GM12892 (cell line): ENCODE measurements around the gene LRRC3.

ENCODE experiments used
- POLR2AphosphoS5 ChIP-seq: IDR thresholded peaks from 2 replicates; pipeline ENCODE4 v1.6.1; 2011; ENCODE audit warnings: low read depth, low read length, control low read depth
- TAF1 ChIP-seq: IDR thresholded peaks from 2 replicates; pipeline ENCODE4 v1.6.1; 2011; ENCODE audit warnings: low read depth, mild to moderate bottlenecking, control low read depth, low read length, borderline replicate concordance

DNA sequence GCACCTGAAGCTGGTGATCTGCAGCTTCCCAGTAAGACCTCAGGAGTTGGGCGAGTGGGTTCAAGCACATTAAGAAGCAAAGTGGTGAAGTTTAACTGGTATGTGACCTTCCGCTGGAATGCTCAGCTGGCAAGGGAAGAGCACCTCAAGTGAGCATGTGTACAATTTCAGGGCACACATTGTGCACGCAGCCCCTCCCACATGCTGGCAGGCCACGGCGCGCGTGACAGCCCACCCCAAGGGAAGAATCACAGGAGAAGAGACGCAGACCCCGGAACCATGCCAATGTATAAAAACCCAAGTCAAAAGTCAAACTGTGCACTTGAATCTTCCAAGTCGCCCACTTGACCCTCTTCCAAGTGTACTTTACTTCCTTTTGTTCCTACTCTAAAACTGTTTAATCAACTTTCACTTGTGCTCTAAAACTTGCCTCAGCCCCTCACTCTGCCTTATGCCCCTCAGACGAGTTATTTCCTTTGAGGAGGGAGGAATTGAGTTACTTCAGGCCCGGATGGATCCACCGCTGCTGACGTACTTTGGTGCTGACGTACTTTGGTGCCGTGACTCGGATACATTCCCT, 20.0 kb downstream of the LRRC3 start:
- TF ChIP-seq POLR2AphosphoS5, result no peak
- no peak for TF ChIP-seq TAF1
